MCF 10A (cell line): ENCODE data around the gene SLC12A9. TPM values are rescaled to one million over a fixed set of nuclear protein-coding genes. Genes with fewer than 3 reads are reported as not detected.

Experiments
- BruUV-seq: library from RNA; stranded (reverse); fragments of 400-500 nt; replicated peaks from 2 replicates; lab custom pipeline; 2021; lab: Mats Ljungman, UMichigan
- CTCF ChIA-PET: fragments of 300-600 bp; sonication (Branson Sonifier 250); formaldehyde crosslinking; extraction: SDS; loops from one replicate; lab custom pipeline; 2021; ENCODE audit warnings: antibody characterized with exemption, inconsistent platforms; lab: Yijun Ruan, JAX
- POLR2A ChIA-PET: fragments of 300-600, 350-650 bp; sonication (Branson Sonifier 250); formaldehyde crosslinking; extraction: SDS; loops from one replicate; lab custom pipeline; 2020; ENCODE audit warnings: antibody characterized with exemption, inconsistent platforms; lab: Yijun Ruan, JAX
- DNase-seq: peaks from one replicate; pipeline ENCODE4 v3.0.0-alpha.2; 2018; ENCODE audit not compliant: unreplicated experiment
- H3K27ac Mint-ChIP-seq: one replicate; pipeline ENCODE4 v1.8.0; 2022; ENCODE audit warnings: mild to moderate bottlenecking, low read depth, mixed read lengths; ENCODE audit not compliant: unreplicated experiment
- H3K27me3 Mint-ChIP-seq: one replicate; pipeline ENCODE4 v1.8.0; 2022; ENCODE audit warnings: mixed read lengths; ENCODE audit not compliant: insufficient read depth, unreplicated experiment
- H3K36me3 Mint-ChIP-seq: one replicate; pipeline ENCODE4 v1.8.0; 2022; ENCODE audit warnings: mild to moderate bottlenecking, moderate library complexity, mixed read lengths; ENCODE audit not compliant: insufficient read depth, unreplicated experiment
- H3K4me1 Mint-ChIP-seq: one replicate; pipeline ENCODE4 v1.8.0; 2022; ENCODE audit warnings: mixed read lengths; ENCODE audit not compliant: insufficient read depth, unreplicated experiment
- H3K4me3 Mint-ChIP-seq: one replicate; pipeline ENCODE4 v1.8.0; 2022; ENCODE audit warnings: mild to moderate bottlenecking, moderate library complexity, mixed read lengths; ENCODE audit not compliant: unreplicated experiment
- H3K9me3 Mint-ChIP-seq: one replicate; pipeline ENCODE4 v1.8.0; 2022; ENCODE audit warnings: mixed read lengths; ENCODE audit not compliant: unreplicated experiment
- CTCF ChIP-seq: fragments of 200-600 bp; IDR thresholded peaks from one replicate; pipeline ENCODE4 v1.8.0; 2022; ENCODE audit warnings: antibody characterized with exemption, mild to moderate bottlenecking; ENCODE audit not compliant: unreplicated experiment
- intact Hi-C: fragments of 100-400 bp; cut with micrococcal nuclease; formaldehyde crosslinking; loops from 2 replicates; pipeline ENCODE4 v1.14.1; 2022
- total RNA-seq: library from RNA; stranded (reverse); gene quantifications from 2 replicates; pipeline ENCODE4 v1.2.3, GENCODE V29; 2022

SLC12A9 gene
- total RNA-seq, 1 experiment from 2014 or later = 19.2 TPM

GRCh38 chr7:100882785-100883526, 30.4 kb downstream of the SLC12A9 start:
- ChIA-PET POLR2A (no interaction called here), CTCF (interaction anchor here (0.6 to 0.9 kb wide), 2 partner anchors 310 to 312 kb away, joined by 3 to 4 read pairs; no protein-coding TSS in a partner anchor)
- no TSS peak for BruUV-seq
- Mint-ChIP-seq H3K27ac (no peak overlapping the region), H3K4me3 (no peak overlapping the region), H3K4me1 (peaks cover 17% of the 10 kb centered on the region), H3K36me3 (peaks cover 98% of the 10 kb centered on the region), H3K27me3 (no peaks in the 10 kb centered on the region), H3K9me3 (no peaks in the 10 kb centered on the region)
- intact Hi-C loops = no loop called here
- no peak for DNase-seq
- TF ChIP-seq CTCF = no peak

GRCh38 chr7:100884736-100885439, 32.4 kb downstream of the SLC12A9 start:
- intact Hi-C loops = no loop called here
- CTCF ChIA-PET = no interaction called here
- H3K36me3 Mint-ChIP-seq = peaks cover 81% of the 10 kb centered on the region
- H3K9me3 Mint-ChIP-seq = no peaks in the 10 kb centered on the region
- H3K4me1 Mint-ChIP-seq = peaks cover 12% of the 10 kb centered on the region
- H3K27ac Mint-ChIP-seq = no peak overlapping the region
- no peak for TF ChIP-seq CTCF
- no peak overlapping the region for H3K4me3 Mint-ChIP-seq
- POLR2A ChIA-PET = no interaction called here
- no peak for DNase-seq
- no TSS peak for BruUV-seq
- no peaks in the 10 kb centered on the region for H3K27me3 Mint-ChIP-seq

DNA sequence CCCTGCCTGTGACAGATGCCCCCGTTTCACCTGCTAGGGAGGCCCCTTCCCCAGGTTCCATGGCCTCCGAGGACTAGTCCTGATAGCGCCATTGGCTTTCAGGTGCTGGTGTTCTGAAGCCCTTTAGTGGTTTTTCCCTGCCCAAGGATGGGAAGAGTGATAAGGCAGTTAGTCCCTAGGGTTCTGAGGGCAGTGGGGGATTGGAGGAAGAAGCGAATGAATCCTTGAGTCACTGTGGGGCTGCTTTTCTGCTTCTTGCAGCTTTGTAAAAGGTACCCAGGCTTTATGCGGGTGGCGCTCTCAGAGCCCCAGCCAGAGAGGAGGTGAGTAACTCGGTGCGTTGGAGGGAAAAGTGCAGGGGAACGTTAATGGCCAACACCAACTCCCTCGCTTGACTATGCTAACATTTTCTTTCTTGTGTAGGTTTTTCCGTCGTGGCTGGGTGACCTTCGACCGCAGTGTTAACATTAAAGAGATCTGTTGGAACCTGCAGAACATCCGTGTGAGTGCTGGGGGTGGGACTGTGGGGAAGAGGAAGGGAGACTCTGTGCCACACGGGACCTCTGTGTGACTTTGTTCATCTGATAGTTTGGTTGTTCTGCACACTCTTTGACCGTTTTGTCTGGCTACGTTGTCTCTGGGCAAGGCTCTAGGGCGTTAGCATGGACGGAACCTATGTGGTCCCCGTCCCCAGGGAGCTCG, 33.1 kb downstream of the SLC12A9 start:
- no peak for DNase-seq
- Mint-ChIP-seq H3K4me1 (peaks cover 18% of the 10 kb centered on the region), H3K27ac (no peak overlapping the region), H3K9me3 (no peaks in the 10 kb centered on the region), H3K36me3 (peaks cover 74% of the 10 kb centered on the region), H3K4me3 (no peak overlapping the region), H3K27me3 (no peaks in the 10 kb centered on the region)
- ChIA-PET POLR2A (interaction anchor here (1.0 to 6.5 kb wide), 3 partner anchors 9 to 85 kb away, joined by 3 to 157 read pairs (median 4); partner anchors contain the start of genes SLC12A9 and SRRT), CTCF (interaction anchor here (2.4 kb wide), 1 partner anchor 9 kb away, joined by 10 read pairs; no protein-coding TSS in a partner anchor)
- intact Hi-C loops = no loop called here
- BruUV-seq = no TSS peak
- no peak for TF ChIP-seq CTCF
